Spleen (tissue), 11 donors: ENCODE measurements around the gene ATP1A4. TPM values are rescaled to one million over a fixed set of nuclear protein-coding genes. Genes with fewer than 3 reads are reported as not detected.

Experiments
- DNase-seq: peaks from one replicate; pipeline ENCODE4 v3.0.0-alpha.2; 2020
- H3K27ac ChIP-seq, 8 donors: fragments of 200-600 bp; sonication (generic) in 7 of 8; 1 replicate in 4 of 8; 2 replicates in 4 of 8; pipeline versions ENCODE4 v1.5.0 to v1.8.0; 2016 to 2021; ENCODE audit warnings: inconsistent platforms in 4 of 8, mild to moderate bottlenecking in 4 of 8, moderate library complexity in 1 of 8
- H3K27me3 ChIP-seq, 7 donors: fragments of 200-600 bp; sonication (generic) in 6 of 7; replicated peaks in 1 of 7; 1 replicate in 4 of 7; 2 replicates in 3 of 7; pipeline versions ENCODE4 v1.5.0 to v1.8.0; 2016 to 2021; ENCODE audit warnings: inconsistent platforms in 3 of 7, mild to moderate bottlenecking in 1 of 7
- H3K36me3 ChIP-seq, 6 donors: fragments of 200-600 bp; sonication (generic) in 5 of 6; 1 replicate in 4 of 6; 2 replicates in 2 of 6; pipeline versions ENCODE4 v1.5.0 to v1.8.0; 2016 to 2021; ENCODE audit warnings: inconsistent platforms in 2 of 6
- H3K4me1 ChIP-seq, 6 donors: fragments of 200-600 bp; sonication (generic) in 5 of 6; 1 replicate in 3 of 6; 2 replicates in 3 of 6; pipeline versions ENCODE4 v1.5.0 to v1.8.0; 2016 to 2021; ENCODE audit warnings: inconsistent platforms in 3 of 6
- H3K4me3 ChIP-seq, 8 donors: fragments of 200-600 bp; sonication (generic) in 7 of 8; 1 replicate in 4 of 8; 2 replicates in 4 of 8; pipeline versions ENCODE4 v1.5.0 to v1.8.0; 2016 to 2021; ENCODE audit warnings: inconsistent platforms in 4 of 8, mild to moderate bottlenecking in 4 of 8, moderate library complexity in 2 of 8
- H3K9me3 ChIP-seq, 8 donors: fragments of 200-600 bp; sonication (generic) in 7 of 8; 1 replicate in 4 of 8; 2 replicates in 4 of 8; pipeline versions ENCODE4 v1.5.0 to v1.8.0; 2016 to 2021; ENCODE audit warnings: inconsistent platforms in 4 of 8
- CTCF ChIP-seq, 11 experiments: fragments of 200-600 bp in 7 of 11; fragments of 450-650 bp in 4 of 11; sonication (generic) in 4 of 11; IDR thresholded peaks in 8 of 11; conservative IDR thresholded peaks in 3 of 11; 1 replicate in 7 of 11; 2 replicates in 4 of 11; pipeline versions ENCODE4 v1.4.0 to v1.8.0; 2016 to 2021; ENCODE audit warnings: antibody characterized with exemption in 11 of 11, inconsistent platforms in 4 of 11, mild to moderate bottlenecking in 1 of 11
- POLR2A ChIP-seq, 3 donors: fragments of 450-650 bp; IDR thresholded peaks; one replicate each; pipeline ENCODE4 v1.5.1; 2017; ENCODE audit warnings: antibody characterized with exemption in 3 of 3, mild to moderate bottlenecking in 1 of 3
- POLR2AphosphoS5 ChIP-seq, 3 donors: sonication (generic); formaldehyde crosslinking; IDR thresholded peaks; one replicate each; pipeline ENCODE4 v1.5.1; 2017; ENCODE audit warnings: antibody characterized with exemption in 3 of 3
- intact Hi-C: fragments of 100-400 bp; cut with DNase I; formaldehyde crosslinking; loops from one replicate; pipeline ENCODE4 v1.15.0; 2023; ENCODE audit warnings: low total_unique reads
- polyA plus RNA-seq, 3 donors: library from polyadenylated mRNA; stranded (reverse); fragments of 200-250 nt; gene quantifications; one replicate each; pipeline ENCODE4 v1.2.1, GENCODE V29; 2013
- total RNA-seq, 7 donors: library from RNA; depleted of rRNA in 3 of 7; stranded (reverse); fragments of >200 nt in 3 of 7; fragmentation: NEBNext Ultra II Directional in 4 of 7; extraction: Animal tissue kit (Norgen Biotek cat#: 25700) in 4 of 7; gene quantifications; one replicate each; pipeline versions ENCODE4 v1.1.0 to v1.2.1, GENCODE V29; 2016 to 2021
- donor health status: healthy with polysubstance abuse.
- donor health status: DM: no; HTN: no; CAD: no; lungs with moderate emphysema.
- donor health status: DM: no; HTN: no; CAD: no.
- donor health status: Bipolar disorder and iron deficiency.
- donor health status: healthy.
- donor health status: DM: no; HTN: no; CAD: no.
- donor health status: DM: yes; HTN: yes; CAD: no.

The ATP1A4 gene
- total and polyA plus RNA-seq, 10 donors = 0.70 to 2.9 (median 0.95) TPM; not detected in 2

- H3K27me3 ChIP-seq = no peaks in the 10 kb centered on the region
- no peak for TF ChIP-seq POLR2AphosphoS5 (IDR thresholded peaks at IDR 0.05)
- TF ChIP-seq CTCF (IDR thresholded peaks at IDR 0.05 in 8 of 11, conservative IDR thresholded peaks at IDR 0.05 in 3 of 11) = no peak
- TF ChIP-seq POLR2A (IDR thresholded peaks at IDR 0.05) = no peak
- no peak for DNase-seq
- peaks cover 6 to 100% (median 94%) of the 10 kb centered on the region in 6 donors for H3K36me3 ChIP-seq
- H3K27ac ChIP-seq = no peak overlapping the region
- intact Hi-C loops = no loop called here
- no peaks in the 10 kb centered on the region for H3K9me3 ChIP-seq
- H3K4me3 ChIP-seq = no peak overlapping the region
- peaks cover 0 to 2% (median 0%) of the 10 kb centered on the region in 6 donors for H3K4me1 ChIP-seq
Measured at GRCh38 chr1:160228431-160228830, 77.0 kb downstream of the ATP1A4 start.

GRCh38 chr1:160232911-160233310, 81.5 kb downstream of the ATP1A4 start:
- no peak overlapping the region for H3K27ac ChIP-seq
- DNase-seq = no peak
- intact Hi-C loops = no loop called here
- TF ChIP-seq POLR2AphosphoS5 (IDR thresholded peaks at IDR 0.05) (no peak), CTCF (IDR thresholded peaks at IDR 0.05 in 8 of 11, conservative IDR thresholded peaks at IDR 0.05 in 3 of 11) (no peak), POLR2A (IDR thresholded peaks at IDR 0.05) (no peak)
- H3K4me3 ChIP-seq = no peak overlapping the region
- peaks cover 0 to 100% (median 84%) of the 10 kb centered on the region in 6 donors for H3K36me3 ChIP-seq
- H3K9me3 ChIP-seq = no peaks in the 10 kb centered on the region
- H3K27me3 ChIP-seq = no peaks in the 10 kb centered on the region
- peaks cover 0 to 9% (median 0%) of the 10 kb centered on the region in 6 donors for H3K4me1 ChIP-seq

Other genes with a start within 250 kb of the ATP1A4 start
- gene TAGLN2, start 226.1 kb upstream of the ATP1A4 start, total RNA-seq = 100 to 1,000 TPM; 341 to 505 (median 407) TPM
- 100 to 1,000 TPM; 351 to 525 (median 475) TPM for gene TAGLN2, start 226.1 kb upstream of the ATP1A4 start, polyA plus RNA-seq
- 1 to 10 TPM in 4 of 7 donors, under 1 TPM in 3; 0.64 to 2.1 (median 1.1) TPM for gene IGSF9, start 206.0 kb upstream of the ATP1A4 start, total RNA-seq
- gene IGSF9, start 206.0 kb upstream of the ATP1A4 start, polyA plus RNA-seq = under 1 TPM; 0.12 to 0.80 (median 0.46) TPM
- 1 to 10 TPM in 1 of 7 donors, under 1 TPM in 2, not detected in 4; 0.67 to 1.3 (median 0.89) TPM for gene SLAMF9, start 197.4 kb upstream of the ATP1A4 start, total RNA-seq
- under 1 TPM; 0.14 to 0.26 (median 0.22) TPM for gene SLAMF9, start 197.4 kb upstream of the ATP1A4 start, polyA plus RNA-seq
- gene PIGM, start 119.6 kb upstream of the ATP1A4 start, total RNA-seq = 1 to 10 TPM; 4.2 to 8.5 (median 6.8) TPM
- gene PIGM, start 119.6 kb upstream of the ATP1A4 start, polyA plus RNA-seq = 1 to 10 TPM; 2.1 to 2.7 (median 2.4) TPM
- gene KCNJ10, start 81.4 kb upstream of the ATP1A4 start, total RNA-seq = 10 to 100 TPM in 5 of 7 donors, 1 to 10 TPM in 2; 6.5 to 30.8 (median 23.9) TPM
- 1 to 10 TPM; 3.7 to 3.9 (median 3.8) TPM for gene KCNJ10, start 81.4 kb upstream of the ATP1A4 start, polyA plus RNA-seq
- gene KCNJ9, start 70.1 kb upstream of the ATP1A4 start, total RNA-seq = not detected
- gene KCNJ9, start 70.1 kb upstream of the ATP1A4 start, polyA plus RNA-seq = not detected
- gene IGSF8, start 53.0 kb upstream of the ATP1A4 start, total RNA-seq = 10 to 100 TPM; 16.8 to 28.9 (median 25.3) TPM
- 10 to 100 TPM; 15.6 to 23.1 (median 16.1) TPM for gene IGSF8, start 53.0 kb upstream of the ATP1A4 start, polyA plus RNA-seq
- 10 to 100 TPM in 1 of 7 donors, 1 to 10 TPM in 3, under 1 TPM in 3; 0.20 to 19.1 (median 1.1) TPM for gene ATP1A2, start 35.8 kb upstream of the ATP1A4 start, total RNA-seq
- gene ATP1A2, start 35.8 kb upstream of the ATP1A4 start, polyA plus RNA-seq = 1 to 10 TPM in 1 of 3 donors, under 1 TPM in 2; 0.13 to 1.7 (median 0.27) TPM
- 1 to 10 TPM in 1 of 7 donors, under 1 TPM in 3, not detected in 3; 0.37 to 1.1 (median 0.91) TPM for gene CASQ1, start 39.0 kb downstream of the ATP1A4 start, total RNA-seq
- 1 to 10 TPM in 2 of 3 donors, under 1 TPM in 1; 0.45 to 1.5 (median 1.5) TPM for gene CASQ1, start 39.0 kb downstream of the ATP1A4 start, polyA plus RNA-seq
- 100 to 1,000 TPM in 4 of 7 donors, 10 to 100 TPM in 3; 73.4 to 158 (median 126) TPM for gene PEA15, start 53.8 kb downstream of the ATP1A4 start, total RNA-seq
- 100 to 1,000 TPM in 1 of 3 donors, 10 to 100 TPM in 2; 80.1 to 167 (median 86.8) TPM for gene PEA15, start 53.8 kb downstream of the ATP1A4 start, polyA plus RNA-seq
- gene DCAF8, start 110.9 kb downstream of the ATP1A4 start, total RNA-seq = 100 to 1,000 TPM; 146 to 210 (median 157) TPM
- 10 to 100 TPM; 59.4 to 92.9 (median 83.4) TPM for gene DCAF8, start 110.9 kb downstream of the ATP1A4 start, polyA plus RNA-seq
- gene PEX19, start 133.5 kb downstream of the ATP1A4 start, total RNA-seq = 10 to 100 TPM; 47.1 to 63.8 (median 51.9) TPM
- 10 to 100 TPM; 11.2 to 18.2 (median 15.0) TPM for gene PEX19, start 133.5 kb downstream of the ATP1A4 start, polyA plus RNA-seq
- gene COPA, start 191.6 kb downstream of the ATP1A4 start, total RNA-seq = 100 to 1,000 TPM; 112 to 181 (median 136) TPM
- gene COPA, start 191.6 kb downstream of the ATP1A4 start, polyA plus RNA-seq = 10 to 100 TPM; 41.3 to 51.3 (median 42.1) TPM
- gene NCSTN, start 191.8 kb downstream of the ATP1A4 start, total RNA-seq = 100 to 1,000 TPM in 2 of 7 donors, 10 to 100 TPM in 5; 72.4 to 109 (median 89.7) TPM
- gene NCSTN, start 191.8 kb downstream of the ATP1A4 start, polyA plus RNA-seq = 10 to 100 TPM; 36.2 to 41.8 (median 39.8) TPM
- under 1 TPM in 6 of 7 donors, not detected in 1; 0.23 to 0.56 (median 0.33) TPM for gene NHLH1, start 215.5 kb downstream of the ATP1A4 start, total RNA-seq
- under 1 TPM; 0.08 to 0.22 (median 0.17) TPM for gene NHLH1, start 215.5 kb downstream of the ATP1A4 start, polyA plus RNA-seq
- gene VANGL2, start 249.0 kb downstream of the ATP1A4 start, total RNA-seq = 1 to 10 TPM; 1.7 to 7.7 (median 3.4) TPM
- 1 to 10 TPM in 1 of 3 donors, under 1 TPM in 2; 0.65 to 1.3 (median 0.94) TPM for gene VANGL2, start 249.0 kb downstream of the ATP1A4 start, polyA plus RNA-seq